ENCODE measurements around the gene ETV7.

DNA sequence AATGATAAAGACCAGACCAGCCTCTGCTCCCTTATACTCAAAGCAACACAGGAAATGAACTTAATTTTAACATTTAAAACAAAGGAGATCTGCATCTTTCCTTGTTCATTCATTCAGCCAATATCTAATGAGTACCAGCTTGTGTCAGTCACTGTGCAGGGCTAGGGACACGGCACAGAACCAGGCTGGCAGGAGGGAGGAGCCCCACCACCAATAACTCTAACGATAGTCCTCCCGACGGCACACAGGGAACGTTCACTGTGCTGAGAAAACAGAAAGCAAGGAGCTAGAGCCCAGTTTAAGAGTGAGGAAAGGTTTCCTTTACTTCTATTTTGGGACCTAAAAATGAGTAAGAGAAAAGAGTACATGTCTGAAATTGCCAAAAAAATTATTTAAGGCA, 9.9 kb downstream of the ETV7 start:
- TF ChIP-seq, protein P1, sequence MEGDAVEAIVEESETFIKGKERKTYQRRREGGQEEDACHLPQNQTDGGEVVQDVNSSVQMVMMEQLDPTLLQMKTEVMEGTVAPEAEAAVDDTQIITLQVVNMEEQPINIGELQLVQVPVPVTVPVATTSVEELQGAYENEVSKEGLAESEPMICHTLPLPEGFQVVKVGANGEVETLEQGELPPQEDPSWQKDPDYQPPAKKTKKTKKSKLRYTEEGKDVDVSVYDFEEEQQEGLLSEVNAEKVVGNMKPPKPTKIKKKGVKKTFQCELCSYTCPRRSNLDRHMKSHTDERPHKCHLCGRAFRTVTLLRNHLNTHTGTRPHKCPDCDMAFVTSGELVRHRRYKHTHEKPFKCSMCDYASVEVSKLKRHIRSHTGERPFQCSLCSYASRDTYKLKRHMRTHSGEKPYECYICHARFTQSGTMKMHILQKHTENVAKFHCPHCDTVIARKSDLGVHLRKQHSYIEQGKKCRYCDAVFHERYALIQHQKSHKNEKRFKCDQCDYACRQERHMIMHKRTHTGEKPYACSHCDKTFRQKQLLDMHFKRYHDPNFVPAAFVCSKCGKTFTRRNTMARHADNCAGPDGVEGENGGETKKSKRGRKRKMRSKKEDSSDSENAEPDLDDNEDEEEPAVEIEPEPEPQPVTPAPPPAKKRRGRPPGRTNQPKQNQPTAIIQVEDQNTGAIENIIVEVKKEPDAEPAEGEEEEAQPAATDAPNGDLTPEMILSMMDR (IDR thresholded peaks at IDR 0.05): no peak
- no peak for TF ChIP-seq POLR2A (IDR thresholded peaks at IDR 0.05)

Measured in lower leg skin (tissue), 3 donors.